ENCODE measurements around the gene OPCML. TPM values are rescaled to one million over a fixed set of nuclear protein-coding genes. Genes with fewer than 3 reads are reported as not detected.
"Not testable (repeated sequence)": the region's sequence is repeated elsewhere in the genome, so short reads cannot be mapped to it uniquely, and the experiment has no call there.

Gene OPCML
- total and polyA plus RNA-seq, 12 donors = under 0.01 to 1.2 (median 0.39) TPM

- Histone ChIP-seq H3K9me3 (peaks cover 0 to 22% (median 7%) of the 10 kb centered on the region in 11 donors), H3K27me3 (peaks cover 0 to 22% (median 4%) of the 10 kb centered on the region in 7 donors), H3K36me3 (no peaks in the 10 kb centered on the region), H3K27ac (no peak overlapping the region), H3K4me1 (no peaks in the 10 kb centered on the region), H3K4me3 (no peak overlapping the region)
- ATAC-seq (no peak), DNase-seq (no peak)
- no peak for TF ChIP-seq CTCF (IDR thresholded peaks at IDR 0.05)
- intact Hi-C loops (cut with DNase I) = loop anchor here in 1 of 10 donors (10.0 kb wide), 1 partner anchor 531 kb away; no protein-coding TSS in a partner anchor
Measured at GRCh38 chr11:132395434-132395833, 1136.9 kb downstream of the OPCML start.

- Histone ChIP-seq H3K4me1 (no peaks in the 10 kb centered on the region), H3K27ac (no peak overlapping the region), H3K27me3 (no peaks in the 10 kb centered on the region), H3K9me3 (peaks cover 0 to 20% (median 3%) of the 10 kb centered on the region in 11 donors), H3K36me3 (no peaks in the 10 kb centered on the region), H3K4me3 (no peak overlapping the region)
- intact Hi-C loops (cut with DNase I) = no loop called here
- DNase-seq (no peak), ATAC-seq (no peak)
- WGBS, 2 donors = 95 to 96% methylated on average over 3 of the region's 3 CpGs
- no peak for TF ChIP-seq CTCF (IDR thresholded peaks at IDR 0.05)
Measured at GRCh38 chr11:132379540-132379939, 1152.8 kb downstream of the OPCML start.

- Histone ChIP-seq H3K27me3 (no peaks in the 10 kb centered on the region), H3K36me3 (no peaks in the 10 kb centered on the region), H3K4me1 (no peaks in the 10 kb centered on the region), H3K27ac (no peak overlapping the region), H3K9me3 (peaks cover 0 to 4% (median 0%) of the 10 kb centered on the region in 11 donors), H3K4me3 (no peak overlapping the region)
- intact Hi-C loops (cut with DNase I) = no loop called here
- ATAC-seq (no peak), DNase-seq (no peak)
- 88 to 91% methylated on average over 4 of the region's 4 CpGs for WGBS, 2 donors
- no peak for TF ChIP-seq CTCF (IDR thresholded peaks at IDR 0.05)
Measured at GRCh38 chr11:132373405-132374143, 1158.7 kb downstream of the OPCML start.

- H3K27ac ChIP-seq; H3K4me1 ChIP-seq; intact Hi-C loops (cut with DNase I); ATAC-seq; H3K27me3 ChIP-seq; H3K9me3 ChIP-seq; H3K4me3 ChIP-seq; H3K36me3 ChIP-seq; DNase-seq: not testable (repeated sequence)
Measured at GRCh38 chr11:132370114-132370513, 1162.2 kb downstream of the OPCML start.

GRCh38 chr11:132367293-132367692, 1165.0 kb downstream of the OPCML start:
- peaks cover 0 to 9% (median 0%) of the 10 kb centered on the region in 11 donors for H3K9me3 ChIP-seq
- WGBS, 2 donors = 90 to 96% methylated on average over 3 of the region's 3 CpGs
- intact Hi-C loops (cut with DNase I) = no loop called here
- no peak overlapping the region for H3K27ac ChIP-seq
- no peak for DNase-seq
- H3K27me3 ChIP-seq = peaks cover 0 to 7% (median 0%) of the 10 kb centered on the region in 7 donors
- H3K36me3 ChIP-seq = no peaks in the 10 kb centered on the region
- no peaks in the 10 kb centered on the region for H3K4me1 ChIP-seq
- H3K4me3 ChIP-seq = no peak overlapping the region
- TF ChIP-seq CTCF (IDR thresholded peaks at IDR 0.05) = no peak
- ATAC-seq = no peak
